ENCODE data around the gene JAKMIP1.

JAKMIP1 gene

DNA sequence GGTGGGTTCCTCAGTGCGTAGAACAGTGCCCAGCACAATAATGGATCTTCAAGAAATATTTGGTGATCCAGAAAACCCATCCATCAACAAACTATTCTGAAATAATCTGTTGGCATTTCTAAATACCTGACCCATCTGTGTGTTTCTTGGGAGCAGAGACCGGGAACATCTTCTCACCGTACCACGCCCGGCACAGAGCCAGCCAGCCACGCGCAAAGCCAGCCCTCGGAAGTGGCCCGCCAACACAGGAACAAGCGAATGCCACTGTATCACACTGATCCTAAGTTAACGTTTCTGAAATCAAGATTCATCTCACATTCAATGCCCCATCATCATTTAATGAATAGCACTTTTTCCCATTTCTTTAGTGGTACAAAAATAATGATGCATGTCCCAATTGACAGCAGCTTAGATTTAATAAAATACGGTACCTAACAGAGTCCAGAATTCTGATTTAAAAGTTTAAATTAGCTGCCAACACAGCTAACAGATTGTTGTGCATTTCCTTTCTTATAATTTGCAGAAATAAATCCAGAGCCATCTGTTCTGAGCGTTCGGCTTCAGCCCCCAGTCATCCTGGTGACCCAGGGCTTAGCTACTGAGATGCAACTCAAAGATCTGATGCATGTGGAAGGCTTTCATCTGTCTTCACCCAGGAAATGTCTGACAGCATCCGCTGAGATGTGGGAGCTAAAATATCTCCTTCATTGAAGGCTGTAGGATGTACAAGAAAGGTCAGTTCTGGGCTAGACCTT is 44.2 kb downstream of the JAKMIP1 start:
- no peaks in the 10 kb centered on the region for H3K36me3 ChIP-seq
- H3K4me3 ChIP-seq, result no peak overlapping the region
- H3K27ac ChIP-seq, result no peak overlapping the region
- peaks cover 6 to 31% (median 21%) of the 10 kb centered on the region in 10 experiments; a peak in 19 of 20 replicates for H3K4me1 ChIP-seq
- no peaks in the 10 kb centered on the region for H4K20me1 ChIP-seq
- no peak overlapping the region for H3K9ac ChIP-seq
- H3K4me2 ChIP-seq, result no peak overlapping the region
- TF ChIP-seq Cebpa-rat (IDR thresholded peaks at IDR 0.05), result no peak
- no peaks in the 10 kb centered on the region for H3K9me3 ChIP-seq (replicated peaks in 1 of 11)
- H3K27me3 ChIP-seq, result no peaks in the 10 kb centered on the region

DNA sequence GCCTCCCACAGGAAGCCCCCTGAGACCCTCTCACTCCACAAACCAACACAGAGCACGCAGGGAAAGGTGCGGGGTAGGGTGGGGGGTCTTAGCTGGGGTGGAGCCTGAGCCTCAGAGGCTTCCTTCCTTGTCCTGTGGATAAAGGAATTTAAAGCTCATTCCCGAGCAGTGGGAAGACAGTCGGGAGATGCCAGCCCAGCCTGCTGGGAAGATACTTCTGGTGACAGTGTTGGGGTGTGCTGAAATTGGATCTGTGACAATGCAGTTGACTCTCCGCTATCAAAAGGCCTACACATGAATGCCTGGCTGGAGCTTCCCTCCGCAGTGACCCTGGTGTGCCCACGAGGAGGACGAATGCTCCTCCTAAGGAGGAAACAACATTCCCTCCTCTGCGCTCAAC is 45.5 kb downstream of the JAKMIP1 start:
- Histone ChIP-seq H3K4me1 (peaks cover 6 to 44% (median 34%) of the 10 kb centered on the region in 10 experiments; a peak in 19 of 20 replicates), H3K4me3 (no peak overlapping the region), H3K27me3 (no peaks in the 10 kb centered on the region), H3K9me3 (replicated peaks in 1 of 11) (no peaks in the 10 kb centered on the region), H3K36me3 (no peaks in the 10 kb centered on the region), H3K4me2 (no peak overlapping the region), H3K27ac (no peak overlapping the region), H4K20me1 (no peaks in the 10 kb centered on the region), H3K9ac (no peak overlapping the region)
- no peak for TF ChIP-seq Cebpa-rat (IDR thresholded peaks at IDR 0.05)

DNA sequence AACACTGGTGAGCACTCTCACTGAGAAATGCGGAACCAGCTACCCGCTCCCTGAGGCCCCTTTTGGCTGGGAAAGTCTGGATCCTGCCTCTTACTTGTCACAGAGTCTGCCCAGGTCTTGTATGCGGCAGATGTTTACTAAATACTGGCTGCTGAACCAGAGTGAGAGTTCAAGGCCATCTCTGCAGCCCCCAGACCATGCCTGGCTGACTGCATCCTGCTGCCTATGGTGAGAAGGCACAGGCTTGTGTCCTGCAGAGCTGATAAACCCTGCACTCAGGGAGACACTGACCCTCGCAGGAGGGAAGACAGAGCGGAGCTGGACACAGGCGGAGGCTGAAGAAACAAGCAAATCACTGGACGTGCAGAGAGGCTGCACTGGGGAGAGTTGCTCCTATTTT is 46.5 kb downstream of the JAKMIP1 start:
- Histone ChIP-seq H3K9ac (no peak overlapping the region), H3K9me3 (replicated peaks in 1 of 11) (no peaks in the 10 kb centered on the region), H3K36me3 (no peaks in the 10 kb centered on the region), H3K4me3 (no peak overlapping the region), H4K20me1 (no peaks in the 10 kb centered on the region), H3K4me1 (peaks cover 6 to 45% (median 34%) of the 10 kb centered on the region in 10 experiments; a peak in 19 of 20 replicates), H3K27ac (no peak overlapping the region), H3K4me2 (peak overlapping the region in 3 of 11 experiments; percentile 1 to 25 (median 8); a peak in 2 of 22 replicates), H3K27me3 (no peaks in the 10 kb centered on the region)
- no peak for TF ChIP-seq Cebpa-rat (IDR thresholded peaks at IDR 0.05)

DNA sequence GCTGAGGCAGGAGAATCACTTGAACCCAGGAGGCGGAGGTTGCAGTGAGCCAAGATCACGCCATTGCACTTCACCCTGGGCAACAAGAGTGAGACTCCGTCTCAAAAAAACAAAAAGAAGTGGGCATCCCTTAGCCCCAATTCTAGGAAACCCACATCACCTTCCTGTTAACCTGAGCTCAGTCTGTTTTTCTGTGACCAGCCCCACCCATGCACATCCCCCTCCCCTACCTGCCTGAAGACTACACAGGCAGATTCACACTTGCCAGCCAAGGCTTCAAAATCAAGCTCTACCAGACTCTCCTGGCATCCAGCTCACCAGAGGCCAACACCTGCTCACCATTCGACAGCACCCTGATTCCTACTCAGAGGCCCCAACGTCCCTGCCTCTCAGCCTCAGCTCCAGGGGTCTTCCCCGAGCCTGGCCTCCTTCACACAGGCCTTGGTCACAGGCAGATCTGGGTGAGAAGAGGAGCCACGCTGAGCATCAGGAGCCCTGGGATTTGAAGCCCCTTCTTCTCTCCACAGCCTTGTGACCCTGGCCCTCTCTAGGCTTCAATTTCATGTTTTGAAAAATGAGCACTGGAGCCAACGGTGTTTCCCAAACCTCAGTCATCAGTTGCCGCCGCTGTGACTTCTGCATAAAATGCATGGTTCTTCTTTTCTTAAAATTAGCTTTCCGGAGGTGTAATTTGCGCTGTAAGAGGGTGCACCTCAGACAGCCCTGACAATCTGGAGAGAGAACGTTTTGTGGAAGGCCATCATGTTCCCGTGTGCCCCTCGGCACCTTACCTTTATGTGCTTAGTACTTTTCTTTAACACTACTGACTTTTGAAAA is 47.3 kb downstream of the JAKMIP1 start:
- Histone ChIP-seq H3K4me3 (no peak overlapping the region), H3K4me1 (peaks cover 6 to 49% (median 34%) of the 10 kb centered on the region in 10 experiments; a peak in 19 of 20 replicates), H3K9me3 (replicated peaks in 1 of 11) (no peaks in the 10 kb centered on the region), H3K9ac (no peak overlapping the region), H3K36me3 (no peaks in the 10 kb centered on the region), H3K4me2 (peak overlapping the region in 4 of 11 experiments; percentile 2 to 26 (median 6); a peak in 3 of 22 replicates), H4K20me1 (no peaks in the 10 kb centered on the region), H3K27ac (no peak overlapping the region), H3K27me3 (no peaks in the 10 kb centered on the region)
- no peak for TF ChIP-seq Cebpa-rat (IDR thresholded peaks at IDR 0.05)

DNA sequence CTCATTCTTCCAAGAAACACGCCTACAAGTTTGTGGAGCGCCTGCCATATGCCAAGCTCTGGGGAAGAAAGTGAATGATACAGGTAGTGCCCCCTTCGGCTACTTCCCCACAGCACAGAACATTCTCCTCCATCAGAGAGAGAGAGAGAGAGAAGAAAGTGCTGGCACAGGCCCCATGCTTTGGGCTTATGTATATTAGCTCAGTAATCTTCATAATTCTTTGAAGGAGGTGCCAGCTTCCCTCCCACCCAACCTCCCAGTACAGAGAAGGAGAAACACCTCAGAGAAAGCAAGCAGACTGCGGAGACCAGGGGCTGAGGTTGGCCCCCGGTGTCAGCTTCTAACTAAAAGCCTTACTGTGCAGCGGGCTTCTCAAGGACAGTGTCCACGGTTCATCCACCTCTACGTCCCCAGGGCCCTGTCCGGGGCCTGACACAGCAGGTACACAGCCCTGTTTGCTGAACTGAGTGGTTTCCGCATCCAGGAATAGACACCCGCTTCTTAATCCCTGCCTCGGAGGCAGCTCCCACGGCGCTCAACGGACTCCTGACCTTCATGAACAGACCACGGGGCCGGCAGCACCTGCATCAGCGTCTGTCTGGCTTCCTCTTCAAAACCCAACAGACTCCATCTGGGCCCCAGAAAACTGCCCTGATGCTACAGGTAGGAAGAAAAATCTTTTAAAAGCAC is 50.2 kb downstream of the JAKMIP1 start:
- no peak overlapping the region for H3K9ac ChIP-seq

DNA sequence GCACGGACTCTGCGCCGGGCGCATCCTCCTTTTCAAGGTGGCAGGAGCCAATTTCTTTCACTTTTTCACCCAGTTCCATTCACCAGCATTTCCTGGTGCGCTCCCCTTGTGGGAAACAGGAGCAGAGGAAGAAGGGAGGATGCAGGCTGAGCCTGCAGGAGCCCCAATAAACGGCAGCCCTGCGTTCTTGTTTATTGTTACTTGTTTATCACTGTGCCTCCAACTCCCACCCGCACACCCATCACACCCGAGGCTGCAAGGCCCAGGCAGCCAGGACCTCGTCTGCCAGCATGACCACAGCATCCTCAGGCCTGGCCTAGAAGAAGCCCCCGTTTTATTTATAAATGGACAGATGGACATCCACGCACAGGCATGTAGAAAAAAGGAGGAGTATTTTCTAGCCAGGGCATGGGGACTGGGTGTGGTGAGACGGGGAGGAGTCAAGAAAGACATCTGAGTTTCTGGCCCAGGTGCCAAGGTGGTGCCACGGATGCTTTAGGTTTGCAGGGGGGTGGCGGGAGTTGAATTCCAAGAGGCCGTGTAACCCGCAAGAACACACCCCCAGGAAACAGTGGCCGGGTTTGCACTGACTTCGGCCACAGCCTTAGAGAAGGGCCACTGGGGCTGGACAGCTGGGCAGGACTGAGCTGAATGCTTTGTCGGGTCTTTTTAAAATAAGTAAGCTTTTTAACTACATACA is 51.7 kb downstream of the JAKMIP1 start:
- Histone ChIP-seq H3K27me3 (no peaks in the 10 kb centered on the region), H3K27ac (no peak overlapping the region), H3K4me1 (peaks cover 6 to 51% (median 33%) of the 10 kb centered on the region in 10 experiments; a peak in 19 of 20 replicates), H3K9ac (no peak overlapping the region), H3K36me3 (peaks cover 0 to 6% (median 0%) of the 10 kb centered on the region in 11 experiments; a peak in 3 of 22 replicates), H3K9me3 (replicated peaks in 1 of 11) (peaks cover 12 to 21% (median 18%) of the 10 kb centered on the region in 11 experiments; a peak in 20 of 22 replicates), H4K20me1 (no peaks in the 10 kb centered on the region), H3K4me3 (no peak overlapping the region), H3K4me2 (no peak overlapping the region)
- TF ChIP-seq Cebpa-rat (IDR thresholded peaks at IDR 0.05), result no peak

More for the DNA sequence above, 50.2 kb downstream of the JAKMIP1 start:
- Histone ChIP-seq H4K20me1 (no peaks in the 10 kb centered on the region), H3K27ac (no peak overlapping the region), H3K4me2 (peak overlapping the region in 8 of 11 experiments; percentile 51 to 84 (median 70); a peak in 13 of 22 replicates), H3K4me3 (no peak overlapping the region), H3K4me1 (peaks cover 6 to 55% (median 34%) of the 10 kb centered on the region in 10 experiments; a peak in 19 of 20 replicates), H3K27me3 (no peaks in the 10 kb centered on the region), H3K9me3 (replicated peaks in 1 of 11) (peaks cover 0 to 5% (median 3%) of the 10 kb centered on the region in 11 experiments; a peak in 13 of 22 replicates), H3K36me3 (peaks cover 0 to 2% (median 0%) of the 10 kb centered on the region in 11 experiments; a peak in 3 of 22 replicates)
- TF ChIP-seq Cebpa-rat (IDR thresholded peaks at IDR 0.05), result no peak

DNA sequence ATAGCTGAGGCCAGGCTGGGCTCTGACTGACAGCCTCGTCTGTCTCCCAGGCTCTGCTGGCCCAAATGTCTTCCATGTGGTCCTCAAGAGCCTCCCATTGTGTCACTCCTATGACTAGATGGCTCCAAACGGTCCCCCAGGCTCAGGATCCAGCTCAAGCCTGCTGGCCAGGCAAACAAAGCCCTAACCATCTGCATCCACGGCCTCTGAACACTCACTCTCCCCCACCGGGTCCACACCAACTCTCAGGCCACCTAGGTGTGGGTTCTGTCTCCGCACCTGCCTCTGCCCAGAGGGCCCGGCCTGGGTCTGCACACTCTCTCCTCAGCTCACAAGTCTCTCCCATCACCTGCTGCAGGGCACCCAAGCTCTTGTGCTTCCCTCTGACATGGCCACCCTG is 52.9 kb downstream of the JAKMIP1 start:
- Histone ChIP-seq H3K27ac (no peak overlapping the region), H3K4me1 (peaks cover 6 to 56% (median 34%) of the 10 kb centered on the region in 10 experiments; a peak in 19 of 20 replicates), H4K20me1 (no peaks in the 10 kb centered on the region), H3K4me3 (no peak overlapping the region), H3K4me2 (peak overlapping the region in 5 of 11 experiments; percentile 16 to 30 (median 22); a peak in 5 of 22 replicates), H3K9ac (no peak overlapping the region), H3K27me3 (no peaks in the 10 kb centered on the region), H3K36me3 (peaks cover 0 to 6% (median 0%) of the 10 kb centered on the region in 11 experiments; a peak in 3 of 22 replicates), H3K9me3 (replicated peaks in 1 of 11) (peaks cover 14 to 21% (median 19%) of the 10 kb centered on the region in 11 experiments; a peak in 20 of 22 replicates)
- no peak for TF ChIP-seq Cebpa-rat (IDR thresholded peaks at IDR 0.05)

DNA sequence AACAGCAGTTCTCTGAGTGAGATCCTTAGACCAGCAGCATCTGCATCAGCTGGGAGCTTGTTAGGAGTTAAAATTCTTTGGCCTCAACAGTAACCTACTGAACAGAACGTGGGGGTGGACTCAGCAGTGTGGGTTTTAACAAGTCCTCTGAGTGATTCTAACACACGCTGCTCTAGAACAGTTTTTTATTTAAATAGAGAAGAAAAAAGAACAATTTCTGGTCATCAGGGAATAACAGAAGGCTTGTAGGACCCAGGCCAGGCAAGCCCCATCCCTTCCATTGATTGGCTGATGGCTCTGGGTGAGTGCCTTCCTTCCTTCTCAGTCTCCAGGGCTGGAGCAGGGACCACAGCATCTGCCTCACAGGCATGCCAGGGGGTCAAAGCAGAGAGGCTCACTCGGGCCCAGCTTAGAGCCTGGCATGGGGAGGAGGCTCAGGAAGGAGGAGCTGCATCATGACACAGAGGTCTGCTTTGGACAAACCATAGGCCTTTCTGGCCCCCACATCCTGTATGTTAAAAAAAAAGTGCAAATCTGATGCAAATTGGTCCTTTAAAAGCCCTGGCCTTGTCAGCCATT is 56.7 kb downstream of the JAKMIP1 start:
- Histone ChIP-seq H3K9ac (no peak overlapping the region; a peak in 1 of 22 replicates), H3K27me3 (no peaks in the 10 kb centered on the region), H3K36me3 (peaks cover 0 to 6% (median 0%) of the 10 kb centered on the region in 11 experiments; a peak in 3 of 22 replicates), H3K4me3 (no peak overlapping the region), H3K27ac (no peak overlapping the region), H3K9me3 (replicated peaks in 1 of 11) (peaks cover 14 to 21% (median 19%) of the 10 kb centered on the region in 11 experiments; a peak in 20 of 22 replicates), H3K4me2 (peak overlapping the region in 5 of 11 experiments; percentile 19 to 56 (median 42); a peak in 9 of 22 replicates), H3K4me1 (peaks cover 0 to 24% (median 8%) of the 10 kb centered on the region in 10 experiments; a peak in 11 of 20 replicates), H4K20me1 (no peaks in the 10 kb centered on the region)
- no peak for TF ChIP-seq Cebpa-rat (IDR thresholded peaks at IDR 0.05)
